SK-N-SH treated with all-trans-retinoic acid at 6 μM for 48 hours (cell line): ENCODE results near the gene BACH2.

Experiments
- BACH2 ChIP-seq: fragments of 250-450 bp; sonication (Bioruptor Pico); IDR thresholded peaks from 2 replicates; pipeline ENCODE4 v1.9.0; 2021; ENCODE audit warnings: mild to moderate bottlenecking, borderline replicate concordance
- CREB5 ChIP-seq: fragments of 250-450 bp; sonication (Bioruptor Pico); IDR thresholded peaks from 2 replicates; pipeline ENCODE4 v1.5.1; 2020; ENCODE audit warnings: low read depth, mild to moderate bottlenecking, moderate library complexity
- ESRRG ChIP-seq: fragments of 250-450 bp; sonication (Bioruptor Pico); IDR thresholded peaks from 2 replicates; pipeline ENCODE4 v1.6.1; 2021; ENCODE audit warnings: mild to moderate bottlenecking
- PATZ1 ChIP-seq: fragments of 250-450 bp; sonication (Bioruptor Pico); IDR thresholded peaks from 2 replicates; pipeline ENCODE4 v1.8.0; 2020; ENCODE audit warnings: mild to moderate bottlenecking, moderate library complexity, borderline replicate concordance
- POU6F1 ChIP-seq: fragments of 250-450 bp; sonication (Bioruptor Pico); IDR thresholded peaks from 2 replicates; pipeline ENCODE4 v1.8.0; 2021; ENCODE audit warnings: low read depth, mild to moderate bottlenecking, moderate library complexity, borderline replicate concordance
- RARB ChIP-seq: fragments of 250-450 bp; sonication (Bioruptor Pico); IDR thresholded peaks from 2 replicates; pipeline ENCODE4 v1.8.0; 2021; ENCODE audit warnings: mild to moderate bottlenecking, moderate library complexity
- ZFP30 ChIP-seq: fragments of 450-650 bp; formaldehyde crosslinking; IDR thresholded peaks from 2 replicates; pipeline ENCODE4 v1.5.0; 2022; ENCODE audit warnings: mild to moderate bottlenecking, moderate library complexity
- ZNF8 ChIP-seq: fragments of 450-650 bp; formaldehyde crosslinking; IDR thresholded peaks from 2 replicates; pipeline ENCODE4 v1.5.0; 2020; ENCODE audit warnings: mild to moderate bottlenecking, moderate library complexity

GRCh38 chr6:90135667-90136066 is 161.0 kb downstream of the BACH2 start:
- no peak for TF ChIP-seq RARB (CRISPR knock-in tag)
- TF ChIP-seq CREB5 (CRISPR knock-in tag), result no peak
- TF ChIP-seq ZFP30 (CRISPR knock-in tag), result no peak
- TF ChIP-seq BACH2 (CRISPR knock-in tag), result no peak
- no peak for TF ChIP-seq PATZ1
- TF ChIP-seq ZNF8 (CRISPR knock-in tag), result no peak
- no peak for TF ChIP-seq POU6F1
- no peak for TF ChIP-seq ESRRG (CRISPR knock-in tag)
